Urinary bladder (tissue), 4 donors: ENCODE data around the gene INPP4A. TPM values are rescaled to one million over a fixed set of nuclear protein-coding genes. Genes with fewer than 3 reads are reported as not detected.

Experiments used
- DNase-seq: peaks from one replicate; pipeline ENCODE4 v3.0.0-alpha.2; 2015; ENCODE audit errors: extremely low spot score
- H3K27ac ChIP-seq: one replicate; pipeline ENCODE4 v1.5.1; 2013; ENCODE audit warnings: low read depth, mild to moderate bottlenecking, moderate library complexity
- H3K36me3 ChIP-seq: one replicate; pipeline ENCODE4 v1.6.1; 2013; ENCODE audit warnings: mild to moderate bottlenecking, moderate library complexity; ENCODE audit not compliant: insufficient read depth
- H3K4me1 ChIP-seq: one replicate; pipeline ENCODE4 v1.6.1; 2013; ENCODE audit warnings: mild to moderate bottlenecking, moderate library complexity; ENCODE audit not compliant: insufficient read depth
- H3K4me3 ChIP-seq: one replicate; pipeline ENCODE4 v1.5.1; 2013; ENCODE audit warnings: low read depth, low read length
- WGBS: extraction: QIAGEN DNeasy Blood & Tissue Kit; methylation state at CpG from one replicate; pipeline ENCODE4 v1.1.7; 2013; 5-methylcytosine and 5-hydroxymethylcytosine counted together
- polyA plus RNA-seq: library from polyadenylated mRNA; stranded (reverse); fragments of 200-250 nt; gene quantifications from one replicate; pipeline ENCODE4 v1.2.3, GENCODE V29; 2013
- total RNA-seq: library from RNA; depleted of rRNA; stranded (reverse); fragments of >200 nt; gene quantifications from one replicate; pipeline ENCODE4 v1.2.3, GENCODE V29; 2014
- donor health status: healthy with polysubstance abuse.
- donor health status: healthy.

Gene INPP4A
- total and polyA plus RNA-seq, 2 donors, result 19.2 to 32.6 TPM

DNA sequence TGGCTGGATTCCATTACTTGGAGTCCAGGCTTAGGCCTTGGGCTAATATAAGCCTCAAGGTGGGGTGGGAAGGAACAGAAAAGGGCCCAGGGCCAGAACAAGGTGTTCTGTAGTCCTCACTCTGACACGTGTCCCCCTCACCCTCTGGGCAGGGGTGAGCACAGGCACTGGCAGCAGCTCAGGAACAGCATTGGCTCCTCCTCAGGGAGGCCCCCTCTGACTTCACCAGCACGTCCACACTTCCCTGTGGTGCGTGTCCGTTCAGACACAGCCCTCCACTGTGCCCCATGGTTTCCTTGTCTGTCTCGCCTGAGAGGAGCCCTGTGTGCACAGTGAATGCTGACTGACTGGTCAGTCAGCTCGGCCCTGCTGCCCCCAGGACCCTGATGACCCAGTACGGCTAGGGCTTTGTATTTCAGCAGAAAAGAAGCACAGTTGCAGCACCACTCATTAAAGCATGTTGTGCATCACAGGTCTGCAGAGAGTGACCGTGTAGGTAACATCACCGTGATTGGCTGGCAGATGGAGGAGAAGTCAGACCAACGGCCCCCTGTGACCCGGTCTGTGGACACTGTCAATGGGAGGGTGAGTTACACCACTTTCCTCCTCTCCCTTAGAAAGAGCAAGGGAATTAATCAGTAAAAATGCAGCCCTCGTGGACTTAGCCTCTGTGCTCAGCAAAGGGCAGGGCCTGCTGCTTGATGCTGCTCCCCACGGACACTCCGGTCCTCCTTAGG lies 92.9 kb downstream of the INPP4A start:
- WGBS, result 91% methylated on average over 14 of the region's 14 CpGs
- no peak overlapping the region for H3K4me3 ChIP-seq
- no peaks in the 10 kb centered on the region for H3K4me1 ChIP-seq
- no peak overlapping the region for H3K27ac ChIP-seq
- no peak for DNase-seq
- no peaks in the 10 kb centered on the region for H3K36me3 ChIP-seq

- Histone ChIP-seq H3K36me3 (no peaks in the 10 kb centered on the region), H3K4me1 (no peaks in the 10 kb centered on the region), H3K4me3 (no peak overlapping the region), H3K27ac (no peak overlapping the region)
- DNase-seq, result no peak
- 93% methylated on average over 11 of the region's 11 CpGs for WGBS
Measured at GRCh38 chr2:98538280-98539041, 93.8 kb downstream of the INPP4A start.

DNA sequence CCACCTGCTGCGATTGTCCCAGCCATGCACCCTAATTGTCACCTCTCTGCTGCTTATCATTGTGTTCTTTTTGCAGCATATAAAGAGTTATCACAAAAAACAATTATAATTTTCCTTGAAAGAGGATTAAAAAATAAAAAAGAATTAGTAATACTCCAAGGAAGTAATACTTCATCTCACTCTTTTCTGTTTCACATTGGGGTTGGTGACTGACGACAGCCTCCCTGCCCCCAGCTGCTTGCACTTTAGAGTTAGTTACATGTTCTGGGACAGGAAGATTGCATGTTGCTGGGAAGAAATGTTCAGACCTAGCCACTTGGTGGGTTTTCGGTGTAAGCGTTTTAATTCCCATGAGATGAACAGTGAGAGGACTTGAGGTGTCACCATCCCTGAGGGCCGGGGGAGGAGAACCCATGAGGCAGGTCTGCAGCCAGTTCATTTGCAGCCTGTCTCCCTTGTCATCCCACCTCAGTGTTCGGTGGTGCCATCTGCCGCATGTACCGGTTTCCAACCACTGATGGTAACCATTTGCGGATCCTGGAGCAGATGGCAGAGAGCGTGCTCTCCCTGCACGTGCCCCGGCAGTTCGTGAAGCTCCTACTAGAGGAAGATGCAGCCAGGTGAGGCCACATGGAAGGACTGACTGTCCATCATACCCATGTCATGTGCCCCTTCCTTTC lies 94.5 kb downstream of the INPP4A start:
- no peak for DNase-seq
- 95% methylated on average over 13 of the region's 13 CpGs for WGBS
- no peaks in the 10 kb centered on the region for H3K36me3 ChIP-seq

DNA sequence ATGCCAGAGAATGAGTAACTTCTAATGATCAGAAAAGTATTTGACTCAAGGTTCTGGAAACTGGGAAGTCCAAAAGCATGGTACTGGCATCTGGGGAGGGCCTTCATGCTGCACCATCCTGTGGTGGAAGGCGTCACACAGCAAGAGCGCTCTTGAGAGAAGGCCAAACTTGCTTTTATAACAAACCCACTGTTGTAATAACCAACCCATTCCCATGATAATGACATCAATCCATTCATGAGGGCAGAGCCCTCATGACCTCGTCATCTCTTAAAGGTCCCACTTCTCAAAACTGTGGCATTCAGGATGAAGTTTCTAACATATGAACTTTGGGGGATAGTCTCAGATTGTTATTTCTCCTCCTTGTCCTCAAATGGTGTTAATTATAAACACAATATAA lies 95.9 kb downstream of the INPP4A start:
- no peak for DNase-seq
- Histone ChIP-seq H3K4me1 (no peaks in the 10 kb centered on the region), H3K4me3 (no peak overlapping the region), H3K27ac (no peak overlapping the region), H3K36me3 (no peaks in the 10 kb centered on the region)
- 96% methylated on average over 3 of the region's 3 CpGs for WGBS

More for the DNA sequence above, 94.5 kb downstream of the INPP4A start:
- H3K27ac ChIP-seq, result no peak overlapping the region
- H3K4me1 ChIP-seq, result no peaks in the 10 kb centered on the region
- H3K4me3 ChIP-seq, result no peak overlapping the region

- no peaks in the 10 kb centered on the region for H3K36me3 ChIP-seq
- no peak overlapping the region for H3K27ac ChIP-seq
Measured at GRCh38 chr2:98541489-98541888, 96.8 kb downstream of the INPP4A start.

GRCh38 chr2:98541906-98542305 lies 97.2 kb downstream of the INPP4A start:
- no peak overlapping the region for H3K27ac ChIP-seq
- 80% methylated on average over 9 of the region's 9 CpGs for WGBS
- no peaks in the 10 kb centered on the region for H3K4me1 ChIP-seq

More at GRCh38 chr2:98541489-98541888, 96.8 kb downstream of the INPP4A start:
- Histone ChIP-seq H3K4me1 (no peaks in the 10 kb centered on the region), H3K4me3 (no peak overlapping the region)
- no peak for DNase-seq

DNA sequence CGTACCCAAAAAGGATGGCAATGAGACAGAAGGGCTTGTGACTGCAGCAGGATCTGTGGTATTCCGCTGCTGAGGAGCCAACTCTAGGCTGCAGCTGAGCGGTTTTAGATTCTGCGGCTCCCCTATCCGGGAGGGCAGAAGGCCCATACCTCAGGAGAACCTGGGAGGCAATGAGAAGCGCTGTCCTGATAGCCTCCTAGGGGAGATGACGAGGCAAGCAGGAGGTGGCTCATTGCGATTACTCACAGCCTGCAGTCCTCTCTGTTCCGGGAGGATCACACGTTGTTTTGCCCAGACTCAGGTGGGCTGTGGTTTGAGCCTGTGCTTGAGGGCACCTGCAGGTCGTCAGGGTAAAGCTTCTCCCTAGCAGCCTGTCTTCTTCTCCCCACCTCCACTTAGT lies 98.6 kb downstream of the INPP4A start:
- Histone ChIP-seq H3K4me1 (no peaks in the 10 kb centered on the region), H3K4me3 (no peak overlapping the region), H3K36me3 (peaks cover 2% of the 10 kb centered on the region), H3K27ac (no peak overlapping the region)
- WGBS, result 90% methylated on average over 11 of the region's 11 CpGs
- no peak for DNase-seq

More at GRCh38 chr2:98541906-98542305, 97.2 kb downstream of the INPP4A start:
- Histone ChIP-seq H3K36me3 (peaks cover under 1% of the 10 kb centered on the region), H3K4me3 (no peak overlapping the region)
- no peak for DNase-seq

- Histone ChIP-seq H3K27ac (no peak overlapping the region), H3K36me3 (peaks cover 2% of the 10 kb centered on the region), H3K4me1 (no peaks in the 10 kb centered on the region), H3K4me3 (no peak overlapping the region)
- 95% methylated on average over 6 of the region's 6 CpGs for WGBS
- no peak for DNase-seq
Measured at GRCh38 chr2:98543842-98544241, 99.2 kb downstream of the INPP4A start.

DNA sequence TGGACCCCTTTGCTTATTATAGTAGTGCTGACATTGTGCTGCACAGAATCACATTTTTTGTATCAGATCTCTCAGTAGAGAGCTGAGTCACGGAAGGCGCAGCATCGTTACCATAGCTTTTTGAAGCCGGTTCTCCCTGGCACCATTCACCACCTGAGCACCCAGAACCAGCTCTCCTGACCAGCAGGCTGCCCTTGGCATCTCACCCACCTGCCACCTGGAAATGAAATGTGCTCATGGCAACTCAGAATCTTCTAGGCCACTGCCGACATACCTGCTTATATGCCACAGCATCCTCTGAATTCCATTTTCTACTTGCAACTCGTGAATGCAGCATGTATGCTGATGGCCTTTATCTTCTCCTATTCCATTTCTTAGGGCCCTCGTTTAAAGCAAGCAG lies 100.9 kb downstream of the INPP4A start:
- Histone ChIP-seq H3K36me3 (peaks cover 2% of the 10 kb centered on the region), H3K4me1 (no peaks in the 10 kb centered on the region), H3K4me3 (no peak overlapping the region), H3K27ac (no peak overlapping the region)
- no peak for DNase-seq
- whole genome bisulfite sequencing, result 94% methylated on average over 7 of the region's 7 CpGs

DNA sequence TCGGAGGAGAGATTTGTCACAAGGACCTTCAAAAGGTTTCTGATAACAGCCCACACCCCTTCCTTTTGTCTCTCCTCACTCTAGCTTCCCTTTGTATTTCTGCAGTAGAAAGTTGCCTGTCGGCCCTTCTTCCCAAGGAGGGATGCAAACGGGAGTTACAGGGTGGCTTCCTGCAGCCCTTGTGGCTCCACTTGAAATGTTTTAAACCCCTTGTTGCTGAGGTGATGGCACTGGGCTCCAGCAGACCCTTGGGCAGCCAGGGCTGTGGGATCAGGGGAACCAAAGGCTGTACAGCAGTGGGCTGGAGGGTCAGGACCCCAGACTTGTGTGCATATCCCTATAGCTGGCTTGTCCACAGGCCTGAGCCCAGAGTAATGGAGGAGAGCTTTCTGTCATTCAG lies 101.5 kb downstream of the INPP4A start:
- H3K4me1 ChIP-seq, result no peaks in the 10 kb centered on the region
- DNase-seq, result no peak
- H3K27ac ChIP-seq, result no peak overlapping the region
- H3K4me3 ChIP-seq, result no peak overlapping the region
- WGBS, result 88% methylated on average over 3 of the region's 3 CpGs
- H3K36me3 ChIP-seq, result peaks cover 2% of the 10 kb centered on the region

GRCh38 chr2:98547092-98547790 lies 102.6 kb downstream of the INPP4A start:
- Histone ChIP-seq H3K27ac (no peak overlapping the region), H3K4me1 (no peaks in the 10 kb centered on the region), H3K36me3 (peaks cover 2% of the 10 kb centered on the region), H3K4me3 (no peak overlapping the region)
- DNase-seq, result no peak
- 93% methylated on average over 2 of the region's 2 CpGs for WGBS

GRCh38 chr2:98548920-98549818 lies 104.5 kb downstream of the INPP4A start:
- H3K36me3 ChIP-seq, result peaks cover 2% of the 10 kb centered on the region
- H3K4me3 ChIP-seq, result no peak overlapping the region
- H3K4me1 ChIP-seq, result no peaks in the 10 kb centered on the region
- no peak overlapping the region for H3K27ac ChIP-seq
- 90% methylated on average over 6 of the region's 6 CpGs for WGBS
- DNase-seq, result no peak
